GM12874 (cell line): Measurements from ENCODE around the gene LUC7L.

Source experiments
- TF ChIP-seq, protein P1 (sequence below): IDR thresholded peaks from 2 replicates; pipeline ENCODE4 v1.5.1; 2011; ENCODE audit warnings: low read depth, mild to moderate bottlenecking, control low read depth, low read length, moderate library complexity; ENCODE audit not compliant: insufficient read depth

Gene LUC7L

GRCh38 chr16:194516-194915, 34.7 kb downstream of the LUC7L start:
- TF ChIP-seq, protein P1, sequence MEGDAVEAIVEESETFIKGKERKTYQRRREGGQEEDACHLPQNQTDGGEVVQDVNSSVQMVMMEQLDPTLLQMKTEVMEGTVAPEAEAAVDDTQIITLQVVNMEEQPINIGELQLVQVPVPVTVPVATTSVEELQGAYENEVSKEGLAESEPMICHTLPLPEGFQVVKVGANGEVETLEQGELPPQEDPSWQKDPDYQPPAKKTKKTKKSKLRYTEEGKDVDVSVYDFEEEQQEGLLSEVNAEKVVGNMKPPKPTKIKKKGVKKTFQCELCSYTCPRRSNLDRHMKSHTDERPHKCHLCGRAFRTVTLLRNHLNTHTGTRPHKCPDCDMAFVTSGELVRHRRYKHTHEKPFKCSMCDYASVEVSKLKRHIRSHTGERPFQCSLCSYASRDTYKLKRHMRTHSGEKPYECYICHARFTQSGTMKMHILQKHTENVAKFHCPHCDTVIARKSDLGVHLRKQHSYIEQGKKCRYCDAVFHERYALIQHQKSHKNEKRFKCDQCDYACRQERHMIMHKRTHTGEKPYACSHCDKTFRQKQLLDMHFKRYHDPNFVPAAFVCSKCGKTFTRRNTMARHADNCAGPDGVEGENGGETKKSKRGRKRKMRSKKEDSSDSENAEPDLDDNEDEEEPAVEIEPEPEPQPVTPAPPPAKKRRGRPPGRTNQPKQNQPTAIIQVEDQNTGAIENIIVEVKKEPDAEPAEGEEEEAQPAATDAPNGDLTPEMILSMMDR, result no peak

GRCh38 chr16:193441-193840, 35.8 kb downstream of the LUC7L start:
- TF ChIP-seq, protein P1, result no peak

DNA sequence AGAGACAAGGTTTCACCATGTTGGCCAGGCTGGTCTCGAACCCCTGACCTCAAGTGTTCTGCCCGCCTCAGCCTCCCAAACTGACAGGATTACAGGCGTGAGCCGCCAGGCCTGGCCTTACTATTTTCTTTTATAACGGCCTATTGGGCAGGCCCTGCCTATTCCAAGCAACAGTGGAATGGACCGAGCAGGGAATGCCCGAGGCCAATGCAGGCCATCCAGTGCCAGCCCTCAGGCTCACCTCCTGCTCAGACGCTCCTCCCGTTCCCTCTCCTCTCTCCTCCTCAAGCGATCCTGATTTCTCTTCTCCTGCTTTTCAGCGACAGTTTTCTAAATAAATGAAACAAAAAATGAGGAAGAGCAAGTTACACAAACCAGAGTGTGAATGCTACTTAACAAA, 36.6 kb downstream of the LUC7L start:
- TF ChIP-seq, protein P1, result no peak

GRCh38 chr16:191831-192230, 37.4 kb downstream of the LUC7L start:
- TF ChIP-seq, protein P1, result no peak

GRCh38 chr16:189604-190186, 39.6 kb downstream of the LUC7L start:
- TF ChIP-seq, protein P1, result no peak

- TF ChIP-seq, protein P1, result peak; percentile 20; the same call in 1 of the 2 replicates
Measured at GRCh38 chr16:188674-189073, 40.6 kb downstream of the LUC7L start.

- TF ChIP-seq, protein P1, result no peak
Measured at GRCh38 chr16:187330-187729, 41.9 kb downstream of the LUC7L start.

DNA sequence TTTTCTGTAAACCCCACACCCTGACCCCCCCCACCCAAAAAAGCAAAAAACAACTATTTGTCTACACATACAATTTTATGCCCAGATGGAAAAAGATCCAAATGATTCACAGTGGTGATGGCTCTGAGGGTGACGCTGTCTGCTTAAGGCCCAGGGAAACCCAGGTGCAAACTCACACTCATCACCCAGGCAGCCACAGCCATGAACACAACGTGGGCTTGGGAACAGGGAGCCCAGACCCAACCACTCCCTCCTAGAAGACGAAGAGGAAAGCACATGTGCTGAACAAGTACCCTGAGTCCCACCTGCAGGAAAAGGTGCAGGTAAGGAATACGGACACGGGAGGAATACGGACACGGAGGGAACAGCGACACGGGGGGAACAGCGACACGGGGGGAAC, 43.6 kb downstream of the LUC7L start:
- TF ChIP-seq, protein P1, result no peak
